ENCODE results near the gene PRM3.

PRM3 gene

GRCh38 chr16:11272921-11273720, at the start of gene PRM3:
PRM3 (minus strand) TSS chr16:11273629; CDS start chr16:11273595, 34 bp downstream.
- DNase-seq (ENCODE audit: extremely low read depth in 1 of 2, low read depth in 1 of 2): no peak

- no peak for DNase-seq (ENCODE audit: extremely low read depth in 1 of 2, low read depth in 1 of 2)
These were observed 49.4 kb upstream of the PRM3 start for GRCh38 chr16:11322823-11323222.

GRCh38 chr16:11321662-11322061, 48.2 kb upstream of the PRM3 start:
- DNase-seq (ENCODE audit: extremely low read depth in 1 of 2, low read depth in 1 of 2): no peak

GRCh38 chr16:11320170-11320569, 46.7 kb upstream of the PRM3 start:
- no peak for DNase-seq (ENCODE audit: extremely low read depth in 1 of 2, low read depth in 1 of 2)

- DNase-seq (ENCODE audit: extremely low read depth in 1 of 2, low read depth in 1 of 2): no peak
These were observed 46.2 kb upstream of the PRM3 start for GRCh38 chr16:11319529-11320146.

- no peak for DNase-seq (ENCODE audit: extremely low read depth in 1 of 2, low read depth in 1 of 2)
These were observed 45.4 kb upstream of the PRM3 start for GRCh38 chr16:11318817-11319216.

GRCh38 chr16:11316331-11317015, 43.0 kb upstream of the PRM3 start:
- DNase-seq (ENCODE audit: extremely low read depth in 1 of 2, low read depth in 1 of 2): no peak

GRCh38 chr16:11315510-11315909, 42.1 kb upstream of the PRM3 start:
- DNase-seq (ENCODE audit: extremely low read depth in 1 of 2, low read depth in 1 of 2): no peak

GRCh38 chr16:11314309-11314894, 41.0 kb upstream of the PRM3 start:
- no peak for DNase-seq (ENCODE audit: extremely low read depth in 1 of 2, low read depth in 1 of 2)

GRCh38 chr16:11313493-11314308, 40.3 kb upstream of the PRM3 start:
- no peak for DNase-seq (ENCODE audit: extremely low read depth in 1 of 2, low read depth in 1 of 2)

- DNase-seq (ENCODE audit: extremely low read depth in 1 of 2, low read depth in 1 of 2): no peak
These were observed 39.5 kb upstream of the PRM3 start for GRCh38 chr16:11312718-11313492.

GRCh38 chr16:11310997-11311561, 37.6 kb upstream of the PRM3 start:
- DNase-seq (ENCODE audit: extremely low read depth in 1 of 2, low read depth in 1 of 2): peak in 1 of 2 donors; percentile 34

- DNase-seq (ENCODE audit: extremely low read depth in 1 of 2, low read depth in 1 of 2): no peak
These were observed 37.2 kb upstream of the PRM3 start for GRCh38 chr16:11310634-11310977.

- no peak for DNase-seq (ENCODE audit: extremely low read depth in 1 of 2, low read depth in 1 of 2)
These were observed 36.6 kb upstream of the PRM3 start for GRCh38 chr16:11309895-11310633.

- DNase-seq (ENCODE audit: extremely low read depth in 1 of 2, low read depth in 1 of 2): no peak
These were observed 35.3 kb upstream of the PRM3 start for GRCh38 chr16:11308493-11309283.

GRCh38 chr16:11307639-11308492, 34.4 kb upstream of the PRM3 start:
- DNase-seq (ENCODE audit: extremely low read depth in 1 of 2, low read depth in 1 of 2): no peak

- DNase-seq (ENCODE audit: extremely low read depth in 1 of 2, low read depth in 1 of 2): no peak
These were observed 33.7 kb upstream of the PRM3 start for GRCh38 chr16:11306997-11307638.

Measured in stimulated activated CD8-positive, alpha-beta memory T cell treated with anti-CD3 and anti-CD28 coated beads, Interleukin-7, amount 100 ng/mL, for 48 hours (primary cell).